ENCODE data around the gene SLC9C2. TPM values are rescaled to one million over a fixed set of nuclear protein-coding genes. Genes with fewer than 3 reads are reported as not detected.
"Not testable (repeated sequence)": the region's sequence is repeated elsewhere in the genome, so short reads cannot be mapped to it uniquely, and the experiment has no call there.

The SLC9C2 gene
- total RNA-seq, 1 experiment from 2014 or later: not detected

GRCh38 chr1:173469656-173470055, 133.2 kb downstream of the SLC9C2 start:
- H3F3A ChIP-seq (ENCODE audit: insufficient read depth, low read depth): peaks cover 12% of the 10 kb centered on the region; the same call in 1 of the 2 replicates
- no peak overlapping the region for H2AFZ ChIP-seq
- no TSS peak for BruUV-seq (replicated peaks)
- no peaks in the 10 kb centered on the region for H3K9me2 ChIP-seq (ENCODE audit: insufficient read depth)
- no peaks in the 10 kb centered on the region for H3K27me3 ChIP-seq (ENCODE audit: insufficient read depth, low read depth)
- peaks cover 11% of the 10 kb centered on the region; the same call in 1 of the 2 replicates for H3K9me3 ChIP-seq (ENCODE audit: insufficient read depth, low read depth)
- no peaks in the 10 kb centered on the region for H3K79me2 ChIP-seq (ENCODE audit: low read depth)
- no peak overlapping the region for H3K4me2 ChIP-seq
- no peaks in the 10 kb centered on the region for H3K36me3 ChIP-seq (ENCODE audit: low read depth)
- intact Hi-C loops (cut with micrococcal nuclease; ENCODE audit: unreplicated experiment): no loop called here
- H3K4me3 ChIP-seq: no peak overlapping the region
- H3K27ac ChIP-seq: no peak overlapping the region
- DNase-seq: no peak
- H3K4me1 ChIP-seq (replicated peaks; ENCODE audit: insufficient read depth): peaks cover 13% of the 10 kb centered on the region
- H4K20me1 ChIP-seq (ENCODE audit: insufficient read depth): no peaks in the 10 kb centered on the region; the same call in 1 of the 2 replicates
- no peak for TF ChIP-seq EZH2 (IDR thresholded peaks at IDR 0.05; ENCODE audit: low read depth)
- TF ChIP-seq CTCF (conservative IDR thresholded peaks at IDR 0.05): no peak
- ChIA-PET POLR2A (ENCODE audit: unreplicated experiment) (no interaction called here), CTCF (no interaction called here)

- POLR2A ChIA-PET (ENCODE audit: unreplicated experiment): no interaction called here
- no peak for TF ChIP-seq EZH2 (IDR thresholded peaks at IDR 0.05; ENCODE audit: low read depth)
- TF ChIP-seq CTCF (conservative IDR thresholded peaks at IDR 0.05): no peak
- H3F3A ChIP-seq (ENCODE audit: insufficient read depth, low read depth): no peaks in the 10 kb centered on the region
- H3K4me2 ChIP-seq: no peak overlapping the region
- H3K4me1 ChIP-seq (replicated peaks; ENCODE audit: insufficient read depth): no peaks in the 10 kb centered on the region
- no peaks in the 10 kb centered on the region for H4K20me1 ChIP-seq (ENCODE audit: insufficient read depth)
- H3K27me3 ChIP-seq (ENCODE audit: insufficient read depth, low read depth): no peaks in the 10 kb centered on the region
- intact Hi-C loops (cut with micrococcal nuclease; ENCODE audit: unreplicated experiment): no loop called here
- H3K36me3 ChIP-seq (ENCODE audit: low read depth): no peaks in the 10 kb centered on the region
- H3K9me3 ChIP-seq (ENCODE audit: insufficient read depth, low read depth): peaks cover 11% of the 10 kb centered on the region; the same call in 1 of the 2 replicates
- CTCF ChIA-PET: no interaction called here
- H2AFZ ChIP-seq: no peak overlapping the region
- no peaks in the 10 kb centered on the region for H3K79me2 ChIP-seq (ENCODE audit: low read depth)
- no TSS peak for BruUV-seq (replicated peaks)
- no peaks in the 10 kb centered on the region for H3K9me2 ChIP-seq (ENCODE audit: insufficient read depth)
- no peak overlapping the region for H3K4me3 ChIP-seq
- no peak for DNase-seq
- H3K27ac ChIP-seq: no peak overlapping the region
These were observed 135.4 kb downstream of the SLC9C2 start for GRCh38 chr1:173467426-173467825.

DNA sequence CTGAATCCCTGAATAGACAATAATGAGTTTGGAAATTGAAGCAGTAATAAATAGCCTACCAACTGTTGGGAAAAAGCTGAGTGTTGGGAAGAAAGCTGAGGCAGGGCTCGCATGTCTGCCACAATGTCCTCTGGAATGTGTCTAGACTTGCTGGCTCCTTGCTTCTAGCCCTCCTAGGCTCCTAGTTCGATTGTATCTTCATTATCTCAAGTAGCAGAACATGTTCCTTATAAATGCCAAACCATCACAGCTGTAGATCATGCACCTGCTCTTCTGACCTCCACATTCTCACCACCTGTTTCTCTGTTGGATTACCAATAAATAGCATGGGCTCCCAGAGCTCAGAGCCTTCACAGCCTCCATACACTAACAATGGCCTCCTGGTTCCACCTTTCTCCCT, 138.7 kb downstream of the SLC9C2 start:
- H3K4me1 ChIP-seq (replicated peaks; ENCODE audit: insufficient read depth); H3K27me3 ChIP-seq (ENCODE audit: insufficient read depth, low read depth); POLR2A ChIA-PET (ENCODE audit: unreplicated experiment); H3K36me3 ChIP-seq (ENCODE audit: low read depth); H3K79me2 ChIP-seq (ENCODE audit: low read depth); intact Hi-C loops (cut with micrococcal nuclease; ENCODE audit: unreplicated experiment); BruUV-seq (replicated peaks); H3F3A ChIP-seq (ENCODE audit: insufficient read depth, low read depth); H3K4me3 ChIP-seq; H3K9me3 ChIP-seq (ENCODE audit: insufficient read depth, low read depth); H3K4me2 ChIP-seq; DNase-seq; H4K20me1 ChIP-seq (ENCODE audit: insufficient read depth); H3K9me2 ChIP-seq (ENCODE audit: insufficient read depth); H3K27ac ChIP-seq; CTCF ChIA-PET; H2AFZ ChIP-seq: not testable (repeated sequence)

DNA sequence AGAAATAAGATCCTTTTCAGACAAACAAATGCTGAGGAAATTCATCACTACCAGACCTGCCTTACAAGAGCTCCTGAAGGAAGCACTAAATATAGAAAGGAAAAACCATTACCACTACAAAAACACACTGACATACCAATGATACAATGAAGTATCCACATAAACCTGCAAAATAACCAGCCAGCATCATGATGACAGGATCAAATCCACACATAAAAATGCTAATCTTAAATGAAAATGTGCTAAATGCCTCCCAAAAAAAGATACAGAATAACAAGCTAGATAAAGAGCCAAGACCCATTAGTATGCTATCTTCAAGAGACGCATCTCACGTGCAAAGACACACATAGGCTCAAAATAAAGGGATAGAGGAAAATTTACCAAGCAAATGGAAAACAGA, 140.2 kb downstream of the SLC9C2 start:
- H3F3A ChIP-seq (ENCODE audit: insufficient read depth, low read depth); H2AFZ ChIP-seq; intact Hi-C loops (cut with micrococcal nuclease; ENCODE audit: unreplicated experiment); H3K27ac ChIP-seq; H3K79me2 ChIP-seq (ENCODE audit: low read depth); BruUV-seq (replicated peaks); H3K36me3 ChIP-seq (ENCODE audit: low read depth); H3K4me3 ChIP-seq; H3K9me2 ChIP-seq (ENCODE audit: insufficient read depth); H3K4me1 ChIP-seq (replicated peaks; ENCODE audit: insufficient read depth); H3K27me3 ChIP-seq (ENCODE audit: insufficient read depth, low read depth); H4K20me1 ChIP-seq (ENCODE audit: insufficient read depth); DNase-seq; CTCF ChIA-PET; H3K9me3 ChIP-seq (ENCODE audit: insufficient read depth, low read depth); H3K4me2 ChIP-seq: not testable (repeated sequence)
- POLR2A ChIA-PET (ENCODE audit: unreplicated experiment): interaction anchor here (0.7 kb wide), 1 partner anchor 17 kb away, joined by 9 read pairs; no protein-coding TSS in a partner anchor
